SU-DHL-6 (cell line): ENCODE data around the gene CCNYL1.
"Not testable (repeated sequence)": the region's sequence is repeated elsewhere in the genome, so short reads cannot be mapped to it uniquely, and the experiment has no call there.

Experiments
- H2AFZ ChIP-seq: fragments of 200-600 bp; sonication (generic); 2 replicates; pipeline ENCODE4 v1.6.1; 2014; ENCODE audit warnings: low read depth, mild to moderate bottlenecking, moderate library complexity, mixed read lengths, antibody characterized with exemption, low read length; ENCODE audit not compliant: severe bottlenecking
- H3F3A ChIP-seq: fragments of 200-600 bp; shearing (Covaris generic); 2 replicates; pipeline ENCODE4 v1.6.0; 2016; ENCODE audit warnings: antibody characterized with exemption, mild to moderate bottlenecking; ENCODE audit not compliant: insufficient read depth
- H3K27ac ChIP-seq: fragments of 200-600 bp; sonication (generic); 2 replicates; pipeline ENCODE4 v1.5.1; 2016; ENCODE audit warnings: low read depth, mild to moderate bottlenecking, low read length, moderate library complexity, mixed read lengths
- H3K27me3 ChIP-seq: fragments of 200-600 bp; sonication (generic), shearing (Covaris generic); 2 replicates; pipeline ENCODE4 v1.6.0; 2014; ENCODE audit warnings: mild to moderate bottlenecking, low read length
- H3K36me3 ChIP-seq: fragments of 200-600 bp; sonication (generic); 2 replicates; pipeline ENCODE4 v1.6.1; 2014; ENCODE audit warnings: mild to moderate bottlenecking, low read length, mixed read lengths
- H3K4me2 ChIP-seq: fragments of 300-600, 200-600 bp; shearing (Covaris generic), sonication (generic); 2 replicates; pipeline ENCODE4 v1.6.0; 2014; ENCODE audit warnings: low read length, low read depth, mild to moderate bottlenecking; ENCODE audit not compliant: poor library complexity, severe bottlenecking
- H3K4me3 ChIP-seq: fragments of 200-600 bp; sonication (generic); 2 replicates; pipeline ENCODE4 v1.5.1; 2014; ENCODE audit warnings: antibody characterized with exemption, low read length, mild to moderate bottlenecking, mixed read lengths; ENCODE audit not compliant: insufficient read depth, poor library complexity, severe bottlenecking
- H3K79me2 ChIP-seq: fragments of 200-600 bp; sonication (generic); 2 replicates; pipeline ENCODE4 v1.6.1; 2014; ENCODE audit warnings: mild to moderate bottlenecking, low read length, moderate library complexity; ENCODE audit not compliant: insufficient read depth
- H3K9ac ChIP-seq: fragments of 200-600 bp; sonication (generic); 2 replicates; pipeline ENCODE4 v1.7.0; 2014; ENCODE audit warnings: mild to moderate bottlenecking, low read length
- H3K9me2 ChIP-seq: fragments of 200-600 bp; sonication (generic); replicated peaks from 2 replicates; pipeline ENCODE4 v1.6.1; 2014; ENCODE audit warnings: low read length; ENCODE audit not compliant: insufficient read depth
- H3K9me3 ChIP-seq: fragments of 200-600 bp; sonication (generic); 2 replicates; pipeline ENCODE4 v1.6.1; 2014; ENCODE audit warnings: low read length, mixed read lengths; ENCODE audit not compliant: insufficient read depth
- H4K20me1 ChIP-seq: fragments of 200-600 bp; sonication (generic); 2 replicates; pipeline ENCODE4 v1.6.1; 2014; ENCODE audit warnings: low read depth, mild to moderate bottlenecking, antibody characterized with exemption, low read length, moderate library complexity, mixed read lengths
- CTCF ChIP-seq: fragments of 200-600 bp; sonication (generic); IDR thresholded peaks from one replicate; pipeline ENCODE4 v1.5.1; 2017; ENCODE audit warnings: antibody characterized with exemption, mild to moderate bottlenecking, low read length, moderate library complexity; ENCODE audit not compliant: insufficient read depth, poor library complexity, severe bottlenecking
- EZH2phosphoT487 ChIP-seq: fragments of 200-600 bp; sonication (generic), shearing (Covaris generic); conservative IDR thresholded peaks from 2 replicates; pipeline ENCODE4 v1.6.1; 2018; ENCODE audit warnings: mild to moderate bottlenecking, antibody characterized with exemption, low read length, moderate library complexity, mixed read lengths

Gene CCNYL1

GRCh38 chr2:207722773-207723424, 11.5 kb downstream of the CCNYL1 start:
- Histone ChIP-seq H3K9me3 (no peaks in the 10 kb centered on the region), H3K79me2 (no peaks in the 10 kb centered on the region), H3K9me2 (no peaks in the 10 kb centered on the region), H3K27ac (no peak overlapping the region), H3K9ac (no peak overlapping the region), H3K36me3 (0 out of 2 replicates have a peak, but pooled peaks cover 4% of the 10 kb centered on the region), H3F3A (no peaks in the 10 kb centered on the region), H2AFZ (no peak overlapping the region), H3K27me3 (no peaks in the 10 kb centered on the region), H3K4me3 (no peak overlapping the region), H4K20me1 (no peaks in the 10 kb centered on the region), H3K4me2 (no peak overlapping the region)
- TF ChIP-seq CTCF (no peak), EZH2phosphoT487 (no peak)

GRCh38 chr2:207723425-207723787, 12.0 kb downstream of the CCNYL1 start:
- not testable (repeated sequence) for H3K9ac ChIP-seq, H3K4me2 ChIP-seq, H3K27ac ChIP-seq, H3K9me2 ChIP-seq, H3K9me3 ChIP-seq, H3K4me3 ChIP-seq, H4K20me1 ChIP-seq, H3F3A ChIP-seq, H2AFZ ChIP-seq, H3K79me2 ChIP-seq, H3K27me3 ChIP-seq, H3K36me3 ChIP-seq

- Histone ChIP-seq H3K27ac (no peak overlapping the region), H3K9me2 (no peaks in the 10 kb centered on the region), H2AFZ (no peak overlapping the region), H3K9me3 (no peaks in the 10 kb centered on the region), H3K9ac (no peak overlapping the region), H3K36me3 (0 out of 2 replicates have a peak, but pooled peaks cover 4% of the 10 kb centered on the region), H3K79me2 (no peaks in the 10 kb centered on the region), H4K20me1 (no peaks in the 10 kb centered on the region), H3K4me3 (no peak overlapping the region), H3F3A (no peaks in the 10 kb centered on the region), H3K4me2 (no peak overlapping the region), H3K27me3 (no peaks in the 10 kb centered on the region)
- TF ChIP-seq EZH2phosphoT487 (no peak), CTCF (no peak)
These were observed 12.7 kb downstream of the CCNYL1 start for GRCh38 chr2:207724113-207724512.

DNA sequence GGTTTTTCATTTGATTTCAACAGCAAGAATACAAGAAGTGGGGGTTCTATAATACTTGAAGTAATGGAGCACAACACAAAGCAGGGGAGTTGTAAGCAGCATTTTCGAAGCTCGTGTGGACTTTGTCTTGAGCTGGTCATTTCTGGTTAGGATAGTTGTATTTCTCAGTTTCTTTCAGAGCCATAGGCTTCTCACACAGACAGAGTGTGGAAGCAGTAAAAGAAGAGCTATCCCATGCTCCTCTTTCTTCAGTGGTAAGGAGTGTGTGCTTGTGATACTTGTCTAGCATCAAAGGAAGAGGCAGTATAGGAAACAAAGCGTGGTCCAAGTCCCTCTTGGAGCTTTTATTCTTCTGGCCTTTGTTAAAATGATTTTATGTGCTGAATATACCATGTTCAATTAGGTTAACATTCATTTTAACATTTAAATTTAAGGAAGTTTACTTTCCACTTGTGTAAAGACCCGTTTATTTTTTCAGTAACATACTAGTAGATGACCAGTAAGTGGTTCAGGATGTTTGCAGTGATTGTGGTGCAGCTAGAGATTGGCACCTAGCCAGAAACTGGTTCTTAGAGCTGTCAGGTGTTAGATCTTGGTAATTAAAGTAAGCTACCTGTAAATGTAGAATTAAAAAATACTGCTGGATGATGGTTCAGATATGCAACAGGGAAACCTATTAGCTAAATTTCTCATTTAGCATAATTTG, 14.6 kb downstream of the CCNYL1 start:
- no peaks in the 10 kb centered on the region for H3K27me3 ChIP-seq
- 0 out of 2 replicates have a peak, but pooled peaks cover 4% of the 10 kb centered on the region for H3K36me3 ChIP-seq
- no peaks in the 10 kb centered on the region for H3K9me3 ChIP-seq
- no peak overlapping the region for H3K4me3 ChIP-seq
- H3K27ac ChIP-seq, result no peak overlapping the region
- H3K9ac ChIP-seq, result no peak overlapping the region
- H3K9me2 ChIP-seq, result no peaks in the 10 kb centered on the region
- H3K4me2 ChIP-seq, result no peak overlapping the region
- no peak overlapping the region for H2AFZ ChIP-seq
- H4K20me1 ChIP-seq, result no peaks in the 10 kb centered on the region
- TF ChIP-seq EZH2phosphoT487 (no peak), CTCF (no peak)
- no peaks in the 10 kb centered on the region for H3F3A ChIP-seq
- no peaks in the 10 kb centered on the region for H3K79me2 ChIP-seq
